Measurements from ENCODE around the gene KCNQ1OT1.

Gene KCNQ1OT1

GRCh38 chr11:2700415-2701211, 819 bp upstream of the KCNQ1OT1 start (continued):
- TF ChIP-seq, protein P1, sequence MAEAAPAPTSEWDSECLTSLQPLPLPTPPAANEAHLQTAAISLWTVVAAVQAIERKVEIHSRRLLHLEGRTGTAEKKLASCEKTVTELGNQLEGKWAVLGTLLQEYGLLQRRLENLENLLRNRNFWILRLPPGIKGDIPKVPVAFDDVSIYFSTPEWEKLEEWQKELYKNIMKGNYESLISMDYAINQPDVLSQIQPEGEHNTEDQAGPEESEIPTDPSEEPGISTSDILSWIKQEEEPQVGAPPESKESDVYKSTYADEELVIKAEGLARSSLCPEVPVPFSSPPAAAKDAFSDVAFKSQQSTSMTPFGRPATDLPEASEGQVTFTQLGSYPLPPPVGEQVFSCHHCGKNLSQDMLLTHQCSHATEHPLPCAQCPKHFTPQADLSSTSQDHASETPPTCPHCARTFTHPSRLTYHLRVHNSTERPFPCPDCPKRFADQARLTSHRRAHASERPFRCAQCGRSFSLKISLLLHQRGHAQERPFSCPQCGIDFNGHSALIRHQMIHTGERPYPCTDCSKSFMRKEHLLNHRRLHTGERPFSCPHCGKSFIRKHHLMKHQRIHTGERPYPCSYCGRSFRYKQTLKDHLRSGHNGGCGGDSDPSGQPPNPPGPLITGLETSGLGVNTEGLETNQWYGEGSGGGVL (tag by site-specific recombination; IDR thresholded peaks at IDR 0.05) = no peak
- TF ChIP-seq ZNF221 (tag by site-specific recombination; IDR thresholded peaks at IDR 0.05; ENCODE audit: borderline replicate concordance) (no peak), ZNF544 (tag by site-specific recombination; IDR thresholded peaks at IDR 0.05) (no peak), KLF7 (tag by site-specific recombination; IDR thresholded peaks at IDR 0.05; ENCODE audit: borderline replicate concordance) (no peak), SP2 (tag by site-specific recombination; IDR thresholded peaks at IDR 0.05) (no peak), ZBTB8A (tag by site-specific recombination; IDR thresholded peaks at IDR 0.05) (peak; percentile 62), ZNF18 (tag by site-specific recombination; IDR thresholded peaks at IDR 0.05) (no peak), ZNF341 (tag by site-specific recombination; IDR thresholded peaks at IDR 0.05; ENCODE audit: low read depth) (no peak), ZFHX2 (tag by site-specific recombination; conservative IDR thresholded peaks at IDR 0.05) (0 out of 2 replicates have a peak, but pooled peaks have one; percentile 48), ZIC2 (tag by site-specific recombination; IDR thresholded peaks at IDR 0.05) (no peak; the same call in 1 of the 2 replicates), KLF1 (tag by site-specific recombination; IDR thresholded peaks at IDR 0.05) (0 out of 2 replicates have a peak, but pooled peaks have one; percentile 1), KLF8 (tag by site-specific recombination; IDR thresholded peaks at IDR 0.05) (no peak), GLIS2 (tag by site-specific recombination; IDR thresholded peaks at IDR 0.05) (peak; percentile 18; the same call in 1 of the 2 replicates), TSHZ1 (tag by site-specific recombination; IDR thresholded peaks at IDR 0.05; ENCODE audit: borderline replicate concordance) (no peak), ZNF701 (tag by site-specific recombination; IDR thresholded peaks at IDR 0.05) (no peak; the same call in 1 of the 2 replicates), GLIS1 (tag by site-specific recombination; IDR thresholded peaks at IDR 0.05) (peak; percentile 5; the same call in 1 of the 2 replicates), ZNF366 (tag by site-specific recombination; conservative IDR thresholded peaks at IDR 0.05) (no peak)
- TF ChIP-seq, protein P2, sequence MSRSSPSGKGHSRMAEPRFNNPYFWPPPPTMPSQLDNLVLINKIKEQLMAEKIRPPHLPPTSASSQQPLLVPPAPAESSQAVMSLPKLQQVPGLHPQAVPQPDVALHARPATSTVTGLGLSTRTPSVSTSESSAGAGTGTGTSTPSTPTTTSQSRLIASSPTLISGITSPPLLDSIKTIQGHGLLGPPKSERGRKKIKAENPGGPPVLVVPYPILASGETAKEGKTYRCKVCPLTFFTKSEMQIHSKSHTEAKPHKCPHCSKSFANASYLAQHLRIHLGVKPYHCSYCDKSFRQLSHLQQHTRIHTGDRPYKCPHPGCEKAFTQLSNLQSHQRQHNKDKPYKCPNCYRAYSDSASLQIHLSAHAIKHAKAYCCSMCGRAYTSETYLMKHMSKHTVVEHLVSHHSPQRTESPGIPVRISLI (tag by site-specific recombination; IDR thresholded peaks at IDR 0.05) = no peak
- TF ChIP-seq, protein P3, sequence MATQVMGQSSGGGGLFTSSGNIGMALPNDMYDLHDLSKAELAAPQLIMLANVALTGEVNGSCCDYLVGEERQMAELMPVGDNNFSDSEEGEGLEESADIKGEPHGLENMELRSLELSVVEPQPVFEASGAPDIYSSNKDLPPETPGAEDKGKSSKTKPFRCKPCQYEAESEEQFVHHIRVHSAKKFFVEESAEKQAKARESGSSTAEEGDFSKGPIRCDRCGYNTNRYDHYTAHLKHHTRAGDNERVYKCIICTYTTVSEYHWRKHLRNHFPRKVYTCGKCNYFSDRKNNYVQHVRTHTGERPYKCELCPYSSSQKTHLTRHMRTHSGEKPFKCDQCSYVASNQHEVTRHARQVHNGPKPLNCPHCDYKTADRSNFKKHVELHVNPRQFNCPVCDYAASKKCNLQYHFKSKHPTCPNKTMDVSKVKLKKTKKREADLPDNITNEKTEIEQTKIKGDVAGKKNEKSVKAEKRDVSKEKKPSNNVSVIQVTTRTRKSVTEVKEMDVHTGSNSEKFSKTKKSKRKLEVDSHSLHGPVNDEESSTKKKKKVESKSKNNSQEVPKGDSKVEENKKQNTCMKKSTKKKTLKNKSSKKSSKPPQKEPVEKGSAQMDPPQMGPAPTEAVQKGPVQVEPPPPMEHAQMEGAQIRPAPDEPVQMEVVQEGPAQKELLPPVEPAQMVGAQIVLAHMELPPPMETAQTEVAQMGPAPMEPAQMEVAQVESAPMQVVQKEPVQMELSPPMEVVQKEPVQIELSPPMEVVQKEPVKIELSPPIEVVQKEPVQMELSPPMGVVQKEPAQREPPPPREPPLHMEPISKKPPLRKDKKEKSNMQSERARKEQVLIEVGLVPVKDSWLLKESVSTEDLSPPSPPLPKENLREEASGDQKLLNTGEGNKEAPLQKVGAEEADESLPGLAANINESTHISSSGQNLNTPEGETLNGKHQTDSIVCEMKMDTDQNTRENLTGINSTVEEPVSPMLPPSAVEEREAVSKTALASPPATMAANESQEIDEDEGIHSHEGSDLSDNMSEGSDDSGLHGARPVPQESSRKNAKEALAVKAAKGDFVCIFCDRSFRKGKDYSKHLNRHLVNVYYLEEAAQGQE (tag by site-specific recombination; IDR thresholded peaks at IDR 0.05) = no peak
- TF ChIP-seq, protein P4, sequence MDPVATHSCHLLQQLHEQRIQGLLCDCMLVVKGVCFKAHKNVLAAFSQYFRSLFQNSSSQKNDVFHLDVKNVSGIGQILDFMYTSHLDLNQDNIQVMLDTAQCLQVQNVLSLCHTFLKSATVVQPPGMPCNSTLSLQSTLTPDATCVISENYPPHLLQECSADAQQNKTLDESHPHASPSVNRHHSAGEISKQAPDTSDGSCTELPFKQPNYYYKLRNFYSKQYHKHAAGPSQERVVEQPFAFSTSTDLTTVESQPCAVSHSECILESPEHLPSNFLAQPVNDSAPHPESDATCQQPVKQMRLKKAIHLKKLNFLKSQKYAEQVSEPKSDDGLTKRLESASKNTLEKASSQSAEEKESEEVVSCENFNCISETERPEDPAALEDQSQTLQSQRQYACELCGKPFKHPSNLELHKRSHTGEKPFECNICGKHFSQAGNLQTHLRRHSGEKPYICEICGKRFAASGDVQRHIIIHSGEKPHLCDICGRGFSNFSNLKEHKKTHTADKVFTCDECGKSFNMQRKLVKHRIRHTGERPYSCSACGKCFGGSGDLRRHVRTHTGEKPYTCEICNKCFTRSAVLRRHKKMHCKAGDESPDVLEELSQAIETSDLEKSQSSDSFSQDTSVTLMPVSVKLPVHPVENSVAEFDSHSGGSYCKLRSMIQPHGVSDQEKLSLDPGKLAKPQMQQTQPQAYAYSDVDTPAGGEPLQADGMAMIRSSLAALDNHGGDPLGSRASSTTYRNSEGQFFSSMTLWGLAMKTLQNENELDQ (tag by site-specific recombination; IDR thresholded peaks at IDR 0.05; ENCODE audit: low read depth) = no peak

Measured in HEK293 (cell line).